OCI-LY7 (cell line): ENCODE data around the gene STK32C. TPM values are rescaled to one million over a fixed set of nuclear protein-coding genes. Genes with fewer than 3 reads are reported as not detected.

ENCODE experiments used
- BruUV-seq: library from RNA; stranded (reverse); fragments of 400-500 nt; replicated peaks from 2 replicates; lab custom pipeline; 2021; lab: Mats Ljungman, UMichigan
- CTCF ChIA-PET: fragments of 300-600 bp; sonication (Branson Sonifier 250); formaldehyde crosslinking; loops from one replicate; lab custom pipeline; 2022; ENCODE audit warnings: antibody characterized with exemption; ENCODE audit not compliant: unreplicated experiment; lab: Charles Lee
- POLR2A ChIA-PET: fragments of 300-600 bp; sonication (Branson Sonifier 250); formaldehyde crosslinking; loops from one replicate; lab custom pipeline; 2022; ENCODE audit warnings: antibody characterized with exemption; lab: Charles Lee
- DNase-seq: peaks from one replicate; pipeline ENCODE4 v3.0.0-alpha.2; 2015; ENCODE audit warnings: low spot score
- H2AFZ ChIP-seq: fragments of 200-600 bp; sonication (generic), shearing (Covaris generic); 2 replicates; pipeline ENCODE4 v1.6.1; 2014; ENCODE audit warnings: mild to moderate bottlenecking, antibody characterized with exemption, low read length, moderate library complexity
- H3K27ac ChIP-seq: fragments of 200-600 bp; sonication (generic); 2 replicates; pipeline ENCODE4 v1.5.1; 2014; ENCODE audit warnings: mixed run types, low read depth, mild to moderate bottlenecking, moderate library complexity, low read length, inconsistent platforms; ENCODE audit not compliant: poor library complexity, severe bottlenecking
- H3K36me3 ChIP-seq: fragments of 200-600 bp; sonication (generic); 2 replicates; pipeline ENCODE4 v1.6.1; 2014; ENCODE audit warnings: mild to moderate bottlenecking, antibody characterized with exemption, low read length, moderate library complexity, mixed read lengths; ENCODE audit not compliant: insufficient read depth
- H3K4me1 ChIP-seq: fragments of 200-600 bp; sonication (generic); 2 replicates; pipeline ENCODE4 v1.5.1; 2014; ENCODE audit warnings: mild to moderate bottlenecking, low read length; ENCODE audit not compliant: insufficient read depth, poor library complexity, severe bottlenecking
- H3K4me2 ChIP-seq: fragments of 200-600 bp; sonication (generic); 2 replicates; pipeline ENCODE4 v1.6.1; 2014; ENCODE audit warnings: mild to moderate bottlenecking, low read length
- H3K4me3 ChIP-seq: fragments of 200-600 bp; sonication (generic); 2 replicates; pipeline ENCODE4 v1.5.1; 2014; ENCODE audit warnings: mild to moderate bottlenecking, low read depth, low read length; ENCODE audit not compliant: poor library complexity, severe bottlenecking
- H3K79me2 ChIP-seq: fragments of 200-600 bp; sonication (generic); 2 replicates; pipeline ENCODE4 v1.6.1; 2016; ENCODE audit warnings: low read depth, mild to moderate bottlenecking, low read length, moderate library complexity, mixed read lengths; ENCODE audit not compliant: insufficient read depth
- H3K9me2 ChIP-seq: fragments of 200-600 bp; sonication (generic); 2 replicates; pipeline ENCODE4 v1.6.1; 2016; ENCODE audit warnings: mild to moderate bottlenecking, low read length, mixed read lengths; ENCODE audit not compliant: insufficient read depth
- H3K9me3 ChIP-seq: fragments of 200-600 bp; sonication (generic); 2 replicates; pipeline ENCODE4 v1.6.1; 2014; ENCODE audit warnings: mild to moderate bottlenecking, mixed run types, low read length, mixed read lengths
- H4K20me1 ChIP-seq: fragments of 200-600 bp; sonication (generic); 2 replicates; pipeline ENCODE4 v1.6.1; 2014; ENCODE audit warnings: mild to moderate bottlenecking, antibody characterized with exemption, low read length, moderate library complexity, mixed read lengths; ENCODE audit not compliant: insufficient read depth
- CTCF ChIP-seq: fragments of 200-600 bp; sonication (generic); conservative IDR thresholded peaks from 2 replicates; pipeline ENCODE4 v1.5.1; 2014; ENCODE audit warnings: mild to moderate bottlenecking, antibody characterized with exemption, low read length, moderate library complexity, mixed read lengths
- EZH2phosphoT487 ChIP-seq: fragments of 200-600 bp; sonication (generic); IDR thresholded peaks from 2 replicates; pipeline ENCODE4 v1.6.1; 2018; ENCODE audit warnings: low read depth, borderline replicate concordance, mild to moderate bottlenecking, mixed run types, antibody characterized with exemption, low read length, moderate library complexity, mixed read lengths
- intact Hi-C: fragments of 100-400 bp; cut with micrococcal nuclease; formaldehyde crosslinking; loops from one replicate; pipeline ENCODE4 v1.10.0; 2022; ENCODE audit not compliant: unreplicated experiment
- total RNA-seq, 2 experiments: library from RNA; depleted of rRNA in 1 of 2; stranded (reverse); fragments of >200 nt in 1 of 2; shearing (Covaris generic) in 1 of 2; gene quantifications; 2 replicates each; pipeline ENCODE4 v1.2.3, GENCODE V29; 2014 to 2022

Gene STK32C
- total RNA-seq, 2 experiments from 2014 or later = 13.1 to 30.4 TPM

GRCh38 chr10:132202070-132202970 is 105.4 kb downstream of the STK32C start:
- CTCF ChIA-PET = no interaction called here
- Histone ChIP-seq H3K9me2 (no peaks in the 10 kb centered on the region), H3K4me2 (no peak overlapping the region), H3K4me1 (no peaks in the 10 kb centered on the region), H4K20me1 (no peaks in the 10 kb centered on the region), H3K27ac (no peak overlapping the region), H3K79me2 (no peaks in the 10 kb centered on the region), H3K9me3 (no peaks in the 10 kb centered on the region), H3K36me3 (no peaks in the 10 kb centered on the region), H3K4me3 (no peak overlapping the region), H2AFZ (no peak overlapping the region)
- intact Hi-C loops = no loop called here
- DNase-seq = no peak
- TF ChIP-seq EZH2phosphoT487 (no peak), CTCF (no peak)
- POLR2A ChIA-PET = no interaction called here
- no TSS peak for BruUV-seq

- Histone ChIP-seq H4K20me1 (no peaks in the 10 kb centered on the region), H3K9me2 (no peaks in the 10 kb centered on the region), H3K4me3 (no peak overlapping the region), H3K36me3 (no peaks in the 10 kb centered on the region), H3K27ac (no peak overlapping the region), H3K9me3 (no peaks in the 10 kb centered on the region), H3K4me1 (no peaks in the 10 kb centered on the region), H3K4me2 (no peak overlapping the region), H2AFZ (no peak overlapping the region), H3K79me2 (no peaks in the 10 kb centered on the region)
- no peak for DNase-seq
- intact Hi-C loops = no loop called here
- ChIA-PET CTCF (no interaction called here), POLR2A (no interaction called here)
- no peak for TF ChIP-seq EZH2phosphoT487
- TF ChIP-seq CTCF = no peak
- no TSS peak for BruUV-seq
These were observed 106.4 kb downstream of the STK32C start for GRCh38 chr10:132201111-132201969.
